Breast epithelium (tissue), 3 donors: Measurements from ENCODE around the gene ABCB7. TPM values are rescaled to one million over a fixed set of nuclear protein-coding genes. Genes with fewer than 3 reads are reported as not detected.

Source experiments
- total RNA-seq, 3 donors: library from RNA; depleted of rRNA; stranded (reverse); fragments of >200 nt; gene quantifications; one replicate each; pipeline ENCODE4 v1.1.0, GENCODE V29; 2016

ABCB7 gene
- total RNA-seq, 3 donors from 2014 or later, result 53.4 to 75.8 (median 70.5) TPM

Other genes starting within 250 kb of the ABCB7 start
- 1 to 10 TPM in 2 of 3 donors, under 1 TPM in 1; 0.64 to 1.8 (median 1.6) TPM for gene NEXMIF, start 230.8 kb downstream of the ABCB7 start, total RNA-seq
- gene UPRT, start 117.8 kb upstream of the ABCB7 start, total RNA-seq, result 10 to 100 TPM; 13.0 to 22.5 (median 14.1) TPM